ENCODE measurements around the gene MRLN. TPM values are rescaled to one million over a fixed set of nuclear protein-coding genes. Genes with fewer than 3 reads are reported as not detected.
"Not testable (repeated sequence)": the region's sequence is repeated elsewhere in the genome, so short reads cannot be mapped to it uniquely, and the experiment has no call there.

MRLN gene
- total RNA-seq, 2 experiments from 2014 or later = not detected

- H3K79me2 ChIP-seq (ENCODE audit: insufficient read depth, low read depth, low read length) = no peaks in the 10 kb centered on the region
- H2AFZ ChIP-seq (ENCODE audit: low read length) = no peak overlapping the region
- H3K4me1 ChIP-seq (ENCODE audit: insufficient read depth, low read length, poor library complexity, severe bottlenecking) = no peaks in the 10 kb centered on the region
- CTCF ChIA-PET (ENCODE audit: unreplicated experiment) = no interaction called here
- H3K36me3 ChIP-seq (ENCODE audit: insufficient read depth, low read length) = peaks cover 70% of the 10 kb centered on the region
- POLR2A ChIA-PET = interaction anchor here (0.7 kb wide), 2 partner anchors 416 to 457 kb away, joined by 3 read pairs; no protein-coding TSS in a partner anchor
- no peak for TF ChIP-seq EZH2phosphoT487 (IDR thresholded peaks at IDR 0.05; ENCODE audit: borderline replicate concordance, low read depth, low read length)
- no peak for TF ChIP-seq CTCF (conservative IDR thresholded peaks at IDR 0.05; ENCODE audit: low read length)
- H3K9me2 ChIP-seq (ENCODE audit: insufficient read depth, low read length) = no peaks in the 10 kb centered on the region
- no TSS peak for BruUV-seq (replicated peaks)
- DNase-seq (ENCODE audit: low spot score) = no peak
- H3K4me2 ChIP-seq (ENCODE audit: low read length) = no peak overlapping the region
- H3K4me3 ChIP-seq (ENCODE audit: low read depth, low read length, poor library complexity, severe bottlenecking) = no peak overlapping the region
- no peak overlapping the region for H3K27ac ChIP-seq (ENCODE audit: low read depth, low read length, poor library complexity, severe bottlenecking)
- no peaks in the 10 kb centered on the region for H3K9me3 ChIP-seq (ENCODE audit: low read length)
- H4K20me1 ChIP-seq (ENCODE audit: insufficient read depth, low read length) = no peaks in the 10 kb centered on the region
- intact Hi-C loops (cut with micrococcal nuclease; ENCODE audit: unreplicated experiment) = no loop called here
Observed at GRCh38 chr10:59793919-59794318, 40.7 kb upstream of the MRLN start.

GRCh38 chr10:59792812-59793211 lies 39.6 kb upstream of the MRLN start:
- Histone ChIP-seq H3K4me3 (ENCODE audit: low read depth, low read length, poor library complexity, severe bottlenecking) (no peak overlapping the region), H3K4me1 (ENCODE audit: insufficient read depth, low read length, poor library complexity, severe bottlenecking) (no peaks in the 10 kb centered on the region), H3K4me2 (ENCODE audit: low read length) (no peak overlapping the region), H2AFZ (ENCODE audit: low read length) (no peak overlapping the region), H3K27ac (ENCODE audit: low read depth, low read length, poor library complexity, severe bottlenecking) (no peak overlapping the region), H3K9me2 (ENCODE audit: insufficient read depth, low read length) (no peaks in the 10 kb centered on the region), H3K79me2 (ENCODE audit: insufficient read depth, low read depth, low read length) (no peaks in the 10 kb centered on the region), H3K36me3 (ENCODE audit: insufficient read depth, low read length) (peaks cover 65% of the 10 kb centered on the region), H4K20me1 (ENCODE audit: insufficient read depth, low read length) (no peaks in the 10 kb centered on the region), H3K9me3 (ENCODE audit: low read length) (no peaks in the 10 kb centered on the region)
- TF ChIP-seq CTCF (conservative IDR thresholded peaks at IDR 0.05; ENCODE audit: low read length) (no peak), EZH2phosphoT487 (IDR thresholded peaks at IDR 0.05; ENCODE audit: borderline replicate concordance, low read depth, low read length) (no peak)
- BruUV-seq (replicated peaks) = no TSS peak
- ChIA-PET POLR2A (no interaction called here), CTCF (ENCODE audit: unreplicated experiment) (no interaction called here)
- DNase-seq (ENCODE audit: low spot score) = no peak
- intact Hi-C loops (cut with micrococcal nuclease; ENCODE audit: unreplicated experiment) = no loop called here

- Histone ChIP-seq H3K4me3 (ENCODE audit: low read depth, low read length, poor library complexity, severe bottlenecking) (no peak overlapping the region), H3K4me1 (ENCODE audit: insufficient read depth, low read length, poor library complexity, severe bottlenecking) (no peaks in the 10 kb centered on the region), H4K20me1 (ENCODE audit: insufficient read depth, low read length) (no peaks in the 10 kb centered on the region), H3K36me3 (ENCODE audit: insufficient read depth, low read length) (peaks cover 53% of the 10 kb centered on the region), H3K9me3 (ENCODE audit: low read length) (no peaks in the 10 kb centered on the region), H3K79me2 (ENCODE audit: insufficient read depth, low read depth, low read length) (no peaks in the 10 kb centered on the region), H3K4me2 (ENCODE audit: low read length) (no peak overlapping the region), H3K27ac (ENCODE audit: low read depth, low read length, poor library complexity, severe bottlenecking) (no peak overlapping the region), H3K9me2 (ENCODE audit: insufficient read depth, low read length) (no peaks in the 10 kb centered on the region), H2AFZ (ENCODE audit: low read length) (no peak overlapping the region)
- BruUV-seq (replicated peaks) = no TSS peak
- ChIA-PET POLR2A (no interaction called here), CTCF (ENCODE audit: unreplicated experiment) (no interaction called here)
- DNase-seq (ENCODE audit: low spot score) = no peak
- intact Hi-C loops (cut with micrococcal nuclease; ENCODE audit: unreplicated experiment) = no loop called here
- TF ChIP-seq EZH2phosphoT487 (IDR thresholded peaks at IDR 0.05; ENCODE audit: borderline replicate concordance, low read depth, low read length) (no peak), CTCF (conservative IDR thresholded peaks at IDR 0.05; ENCODE audit: low read length) (no peak)
Observed at GRCh38 chr10:59791601-59792000, 38.3 kb upstream of the MRLN start.

- intact Hi-C loops (cut with micrococcal nuclease; ENCODE audit: unreplicated experiment); H3K4me1 ChIP-seq (ENCODE audit: insufficient read depth, low read length, poor library complexity, severe bottlenecking); CTCF ChIA-PET (ENCODE audit: unreplicated experiment); H3K4me3 ChIP-seq (ENCODE audit: low read depth, low read length, poor library complexity, severe bottlenecking); DNase-seq (ENCODE audit: low spot score); H3K79me2 ChIP-seq (ENCODE audit: insufficient read depth, low read depth, low read length); H2AFZ ChIP-seq (ENCODE audit: low read length); H3K27ac ChIP-seq (ENCODE audit: low read depth, low read length, poor library complexity, severe bottlenecking); H4K20me1 ChIP-seq (ENCODE audit: insufficient read depth, low read length); H3K4me2 ChIP-seq (ENCODE audit: low read length); H3K9me2 ChIP-seq (ENCODE audit: insufficient read depth, low read length); BruUV-seq (replicated peaks); H3K9me3 ChIP-seq (ENCODE audit: low read length): not testable (repeated sequence)
- H3K36me3 ChIP-seq (ENCODE audit: insufficient read depth, low read length) = peaks cover 46% of the 10 kb centered on the region
- POLR2A ChIA-PET = interaction anchor here (0.6 kb wide), 1 partner anchor 111 kb away, joined by 3 read pairs; no protein-coding TSS in a partner anchor
Observed at GRCh38 chr10:59790080-59790479, 36.8 kb upstream of the MRLN start.

GRCh38 chr10:59788914-59789313 lies 35.7 kb upstream of the MRLN start:
- H3K9me2 ChIP-seq (ENCODE audit: insufficient read depth, low read length); intact Hi-C loops (cut with micrococcal nuclease; ENCODE audit: unreplicated experiment); H3K4me2 ChIP-seq (ENCODE audit: low read length); H3K9me3 ChIP-seq (ENCODE audit: low read length); H3K4me3 ChIP-seq (ENCODE audit: low read depth, low read length, poor library complexity, severe bottlenecking); H3K79me2 ChIP-seq (ENCODE audit: insufficient read depth, low read depth, low read length); H3K27ac ChIP-seq (ENCODE audit: low read depth, low read length, poor library complexity, severe bottlenecking); POLR2A ChIA-PET; CTCF ChIA-PET (ENCODE audit: unreplicated experiment); H4K20me1 ChIP-seq (ENCODE audit: insufficient read depth, low read length); H2AFZ ChIP-seq (ENCODE audit: low read length); H3K4me1 ChIP-seq (ENCODE audit: insufficient read depth, low read length, poor library complexity, severe bottlenecking); BruUV-seq (replicated peaks); DNase-seq (ENCODE audit: low spot score): not testable (repeated sequence)
- H3K36me3 ChIP-seq (ENCODE audit: insufficient read depth, low read length) = peaks cover 35% of the 10 kb centered on the region

Data from OCI-LY7 (cell line).